GM12878 (cell line): Measurements from ENCODE around the gene CNKSR3. TPM values are rescaled to one million over a fixed set of nuclear protein-coding genes. Genes with fewer than 3 reads are reported as not detected.

ENCODE experiments used
- ATAC-seq: fragments of 200-7000 bp; cut with Tn5 transposase; 3 replicates; pipeline ENCODE4 v1.9.1; 2020; ENCODE audit warnings: mild to moderate bottlenecking, moderate library complexity
- BruUV-seq: library from RNA; stranded (reverse); fragments of 400-500 nt; replicated peaks from 2 replicates; lab custom pipeline; 2021; lab: Mats Ljungman, UMichigan
- CTCF ChIA-PET: fragments of 300-600 bp; sonication (Branson Sonifier 250); formaldehyde crosslinking; extraction: SDS; loops from one replicate; lab custom pipeline; 2021; ENCODE audit warnings: inconsistent platforms; lab: Yijun Ruan, JAX
- POLR2A ChIA-PET: fragments of 350-600 bp; formaldehyde crosslinking; extraction: SDS; loops from one replicate; lab custom pipeline; 2021; ENCODE audit warnings: inconsistent platforms; lab: Charles Lee
- RAD21 ChIA-PET: fragments of 300-600 bp; sonication (Branson Sonifier 250); formaldehyde crosslinking; loops from one replicate; lab custom pipeline; 2023; ENCODE audit warnings: antibody characterized with exemption; ENCODE audit not compliant: unreplicated experiment; lab: Charles Lee
- SMC1A ChIA-PET: fragments of 300-600 bp; sonication (Branson Sonifier 250); formaldehyde crosslinking; loops from one replicate; lab custom pipeline; 2023; ENCODE audit not compliant: unreplicated experiment, uncharacterized antibody; lab: Charles Lee
- DNase-seq: peaks from one replicate; pipeline ENCODE4 v3.0.0-alpha.2; 2011; ENCODE audit warnings: low read depth, low spot score
- FAIRE-seq: peaks from 3 replicates; lab custom pipeline; 2011; peaks lifted over from hg19 to GRCh38; lab: Jason Lieb, UNC
- H2AFZ ChIP-seq: 2 replicates; pipeline ENCODE4 v1.6.0; 2011; ENCODE audit warnings: low read depth, low read length, control low read depth; ENCODE audit not compliant: control insufficient read depth
- H3K27ac ChIP-seq: 2 replicates; pipeline ENCODE4 v1.5.1; 2011; ENCODE audit warnings: control low read depth; ENCODE audit not compliant: control insufficient read depth, insufficient read depth
- H3K27me3 ChIP-seq, 2 experiments: replicated peaks in 1 of 2; 2 replicates each; pipeline versions ENCODE4 v1.6.0 to v1.6.1; 2011; ENCODE audit warnings: low read length in 1 of 2; ENCODE audit not compliant: control insufficient read depth in 2 of 2, insufficient read depth in 2 of 2
- H3K36me3 ChIP-seq, 2 experiments: 2 replicates each; pipeline ENCODE4 v1.5.1; 2011; ENCODE audit warnings: low read length in 1 of 2; ENCODE audit not compliant: control insufficient read depth in 2 of 2, insufficient read depth in 2 of 2
- H3K4me1 ChIP-seq: 2 replicates; pipeline ENCODE4 v1.6.1; 2011; ENCODE audit warnings: mild to moderate bottlenecking, low read length, moderate library complexity, mixed read lengths; ENCODE audit not compliant: control insufficient read depth, insufficient read depth
- H3K4me2 ChIP-seq: 2 replicates; pipeline ENCODE4 v1.6.0; 2011; ENCODE audit warnings: control low read depth; ENCODE audit not compliant: control insufficient read depth, insufficient read depth
- H3K4me3 ChIP-seq: fragments of 200-600 bp; sonication (generic); 2 replicates; pipeline ENCODE4 v1.5.1; 2016
- H3K79me2 ChIP-seq: 2 replicates; pipeline ENCODE4 v1.6.0; 2011; ENCODE audit warnings: low read length; ENCODE audit not compliant: control insufficient read depth, insufficient read depth
- H3K9ac ChIP-seq: 2 replicates; pipeline ENCODE4 v1.8.0; 2011; ENCODE audit warnings: low read length, control low read depth, mixed read lengths; ENCODE audit not compliant: control insufficient read depth, insufficient read depth
- H3K9me3 ChIP-seq: replicated peaks from 3 replicates; pipeline ENCODE4 v1.5.1; 2011; ENCODE audit warnings: mild to moderate bottlenecking, low read length; ENCODE audit not compliant: control insufficient read depth, insufficient read depth
- H4K20me1 ChIP-seq: 2 replicates; pipeline ENCODE4 v1.6.0; 2011; ENCODE audit not compliant: control insufficient read depth, insufficient read depth
- DPF2 ChIP-seq: fragments of 450-650 bp; IDR thresholded peaks from 2 replicates; pipeline ENCODE4 v1.6.1; 2017; ENCODE audit warnings: mild to moderate bottlenecking
- KAT2A ChIP-seq: conservative IDR thresholded peaks from 2 replicates; pipeline ENCODE4 v1.6.1; 2011; ENCODE audit warnings: low read depth, low read length; ENCODE audit not compliant: control insufficient read depth
- KLF5 ChIP-seq: fragments of 450-650 bp; IDR thresholded peaks from 2 replicates; pipeline ENCODE4 v1.6.1; 2014; ENCODE audit warnings: mild to moderate bottlenecking; ENCODE audit not compliant: partially characterized antibody
- MEF2B ChIP-seq: fragments of 450-650 bp; IDR thresholded peaks from 2 replicates; pipeline ENCODE4 v1.6.1; 2018; ENCODE audit warnings: mild to moderate bottlenecking, moderate library complexity; ENCODE audit not compliant: partially characterized antibody, poor library complexity, severe bottlenecking
- MYB ChIP-seq: fragments of 150-350 bp; IDR thresholded peaks from 2 replicates; pipeline ENCODE4 v1.6.1; 2014; ENCODE audit warnings: mild to moderate bottlenecking, low read depth, low read length, borderline replicate concordance
- NFXL1 ChIP-seq: fragments of 450-650 bp; IDR thresholded peaks from 2 replicates; pipeline ENCODE4 v1.6.1; 2017; ENCODE audit warnings: antibody characterized with exemption, mild to moderate bottlenecking, borderline replicate concordance
- NR2C1 ChIP-seq: fragments of 450-650 bp; IDR thresholded peaks from 2 replicates; pipeline ENCODE4 v1.6.1; 2017; ENCODE audit warnings: antibody characterized with exemption, mild to moderate bottlenecking, moderate library complexity
- PAX8 ChIP-seq: fragments of 450-650 bp; IDR thresholded peaks from 2 replicates; pipeline ENCODE4 v1.6.1; 2017; ENCODE audit warnings: mild to moderate bottlenecking, moderate library complexity
- PML ChIP-seq: IDR thresholded peaks from 2 replicates; pipeline ENCODE4 v1.6.1; 2012; ENCODE audit warnings: low read length, inconsistent platforms
- RFX5 ChIP-seq: IDR thresholded peaks from 2 replicates; pipeline ENCODE4 v1.6.1; 2011; ENCODE audit warnings: low read depth, low read length, improper control_type of control experiment
- SREBF1 ChIP-seq: IDR thresholded peaks from 2 replicates; pipeline ENCODE4 v1.6.1; 2012; ENCODE audit warnings: mild to moderate bottlenecking, low read length
- SRF ChIP-seq, 2 experiments: IDR thresholded peaks; 2 replicates each; pipeline ENCODE4 v1.6.1; 2011; ENCODE audit warnings: low read depth in 2 of 2, low read length in 2 of 2, mild to moderate bottlenecking in 1 of 2, moderate library complexity in 1 of 2
- TBL1XR1 ChIP-seq: IDR thresholded peaks from 2 replicates; pipeline ENCODE4 v1.6.1; 2012; ENCODE audit warnings: low read depth, low read length, improper control_type of control experiment
- YY1 ChIP-seq: IDR thresholded peaks from 2 replicates; pipeline ENCODE4 v1.6.1; 2011; ENCODE audit warnings: low read depth, mild to moderate bottlenecking, low read length
- ZNF207 ChIP-seq: fragments of 450-650 bp; IDR thresholded peaks from 2 replicates; pipeline ENCODE4 v1.6.1; 2014; ENCODE audit warnings: antibody characterized with exemption, mild to moderate bottlenecking, borderline replicate concordance
- WGBS: methylation state at CpG from one replicate; pipeline ENCODE4 v1.1.6; 2016; ENCODE audit warnings: low lambda C conversion rate; ENCODE audit not compliant: insufficient replicate concordance, insufficient coverage; ENCODE audit errors: missing lambda C conversion rate; 5-methylcytosine and 5-hydroxymethylcytosine counted together
- in situ Hi-C: fragments of 300-500 bp; cut with MboI; formaldehyde crosslinking; loops from 9 replicates; pipeline ENCODE4 v1.14.3; 2018; ENCODE audit warnings: mixed read lengths
- intact Hi-C: fragments of 100-400 bp; cut with micrococcal nuclease; formaldehyde crosslinking; loops from one replicate; pipeline ENCODE4 v1.14.2; 2022; ENCODE audit not compliant: unreplicated experiment
- polyA plus RNA-seq, 11 experiments: library from polyadenylated mRNA; depleted of rRNA in 4 of 11; unstranded in 6 of 11; stranded (reverse) in 5 of 11; fragments of >200 nt; fragmentation: Nextera tagmentation in 4 of 11; fragmentation: Illumina TruSeq in 1 of 11; extraction: Ambion mirVana in 4 of 11; extraction: Trizol in 1 of 11; gene quantifications; 1 replicate in 1 of 11; 2 replicates in 10 of 11; pipeline versions ENCODE4 v1.2.1 to v1.2.3, GENCODE V29; 2011 to 2016; ENCODE audit warnings: inconsistent platforms in 2 of 11, missing spikeins in 2 of 11, low read depth in 1 of 11
- total RNA-seq, 4 experiments: library from RNA; depleted of rRNA in 3 of 4; stranded (reverse); fragments of >200 nt in 3 of 4; fragmentation: Illumina TruSeq in 1 of 4; extraction: Trizol in 1 of 4; gene quantifications; 2 replicates each; pipeline versions ENCODE4 v1.2.1 to v1.2.3, GENCODE V29; 2013 to 2021
- TF ChIP-seq, protein P1 (sequence below): fragments of 450-650 bp; IDR thresholded peaks from 2 replicates; pipeline ENCODE4 v1.6.1; 2016; ENCODE audit warnings: mild to moderate bottlenecking
- TF ChIP-seq, protein P2 (sequence below): IDR thresholded peaks from 2 replicates; pipeline ENCODE4 v1.6.1; 2012; ENCODE audit warnings: low read length, inconsistent platforms
- TF ChIP-seq, protein P3 (sequence below): fragments of 450-650 bp; IDR thresholded peaks from 2 replicates; pipeline ENCODE4 v1.6.1; 2016; ENCODE audit warnings: mild to moderate bottlenecking
- TF ChIP-seq, protein P4 (sequence below): fragments of 450-650 bp; IDR thresholded peaks from 2 replicates; pipeline ENCODE4 v1.6.1; 2017; ENCODE audit warnings: mild to moderate bottlenecking, low read depth, inconsistent platforms; ENCODE audit not compliant: poor library complexity, severe bottlenecking

The CNKSR3 gene
- total and polyA plus RNA-seq, 10 of the 15 experiments (the other 5 are each of a cell fraction or from before 2014, with no cell fraction given), result under 0.01 to 0.48 (median 0.12) TPM; not detected in 2

DNA sequence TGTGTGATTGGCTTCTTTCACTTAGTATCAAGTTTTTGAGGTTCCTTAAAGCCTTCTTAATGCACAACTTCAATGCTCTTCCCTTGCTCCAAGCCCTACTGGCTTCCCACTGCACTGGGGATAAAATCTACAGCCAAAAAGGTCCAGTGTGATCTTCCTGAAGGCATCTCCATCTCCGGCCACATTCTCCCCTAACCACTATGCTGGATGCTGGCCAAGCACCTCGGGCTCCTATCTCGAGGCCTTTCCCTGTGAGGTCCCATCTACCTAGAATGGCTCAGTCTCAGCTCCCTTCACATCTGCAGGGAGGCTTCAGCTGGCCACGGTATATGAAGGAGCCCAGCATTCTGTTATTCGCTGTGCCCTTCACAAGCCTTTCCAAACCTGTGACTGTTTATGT is 48.1 kb downstream of the CNKSR3 start:
- Histone ChIP-seq H3K4me2 (no peak overlapping the region), H3K79me2 (no peaks in the 10 kb centered on the region), H3K9ac (no peak overlapping the region), H3K36me3 (no peaks in the 10 kb centered on the region), H3K27ac (no peak overlapping the region), H2AFZ (no peak overlapping the region), H3K27me3 (peaks cover 0 to 2% of the 10 kb centered on the region in 2 experiments; a peak in 1 of 4 replicates), H3K9me3 (no peaks in the 10 kb centered on the region), H4K20me1 (no peaks in the 10 kb centered on the region), H3K4me1 (no peaks in the 10 kb centered on the region), H3K4me3 (no peak overlapping the region)
- intact Hi-C loops (no loop called here), in situ Hi-C loops (no loop called here)
- CTCF ChIA-PET, result interaction anchor here (1.1 kb wide), 1 partner anchor 12 kb away, joined by 3 read pairs; no protein-coding TSS in a partner anchor
- FAIRE-seq (no peak), DNase-seq (no peak), ATAC-seq (no peak)
- POLR2A ChIA-PET, result no interaction called here
- SMC1A ChIA-PET, result no interaction called here
- RAD21 ChIA-PET, result no interaction called here
- no TSS peak for BruUV-seq
- 4% methylated on average over 5 of the region's 5 CpGs for WGBS
- no peak for TF ChIP-seq SREBF1
- no peak for TF ChIP-seq KAT2A
- TF ChIP-seq, protein P1, sequence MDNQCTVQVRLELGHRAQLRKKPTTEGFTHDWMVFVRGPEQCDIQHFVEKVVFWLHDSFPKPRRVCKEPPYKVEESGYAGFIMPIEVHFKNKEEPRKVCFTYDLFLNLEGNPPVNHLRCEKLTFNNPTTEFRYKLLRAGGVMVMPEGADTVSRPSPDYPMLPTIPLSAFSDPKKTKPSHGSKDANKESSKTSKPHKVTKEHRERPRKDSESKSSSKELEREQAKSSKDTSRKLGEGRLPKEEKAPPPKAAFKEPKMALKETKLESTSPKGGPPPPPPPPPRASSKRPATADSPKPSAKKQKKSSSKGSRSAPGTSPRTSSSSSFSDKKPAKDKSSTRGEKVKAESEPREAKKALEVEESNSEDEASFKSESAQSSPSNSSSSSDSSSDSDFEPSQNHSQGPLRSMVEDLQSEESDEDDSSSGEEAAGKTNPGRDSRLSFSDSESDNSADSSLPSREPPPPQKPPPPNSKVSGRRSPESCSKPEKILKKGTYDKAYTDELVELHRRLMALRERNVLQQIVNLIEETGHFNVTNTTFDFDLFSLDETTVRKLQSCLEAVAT, result no peak
- TF ChIP-seq PML, result no peak
- TF ChIP-seq DPF2, result no peak
- TF ChIP-seq KLF5, result no peak
- no peak for TF ChIP-seq NR2C1
- TF ChIP-seq YY1, result no peak
- TF ChIP-seq, protein P2, sequence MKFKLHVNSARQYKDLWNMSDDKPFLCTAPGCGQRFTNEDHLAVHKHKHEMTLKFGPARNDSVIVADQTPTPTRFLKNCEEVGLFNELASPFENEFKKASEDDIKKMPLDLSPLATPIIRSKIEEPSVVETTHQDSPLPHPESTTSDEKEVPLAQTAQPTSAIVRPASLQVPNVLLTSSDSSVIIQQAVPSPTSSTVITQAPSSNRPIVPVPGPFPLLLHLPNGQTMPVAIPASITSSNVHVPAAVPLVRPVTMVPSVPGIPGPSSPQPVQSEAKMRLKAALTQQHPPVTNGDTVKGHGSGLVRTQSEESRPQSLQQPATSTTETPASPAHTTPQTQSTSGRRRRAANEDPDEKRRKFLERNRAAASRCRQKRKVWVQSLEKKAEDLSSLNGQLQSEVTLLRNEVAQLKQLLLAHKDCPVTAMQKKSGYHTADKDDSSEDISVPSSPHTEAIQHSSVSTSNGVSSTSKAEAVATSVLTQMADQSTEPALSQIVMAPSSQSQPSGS, result no peak
- TF ChIP-seq PAX8, result no peak
- TF ChIP-seq, protein P3, sequence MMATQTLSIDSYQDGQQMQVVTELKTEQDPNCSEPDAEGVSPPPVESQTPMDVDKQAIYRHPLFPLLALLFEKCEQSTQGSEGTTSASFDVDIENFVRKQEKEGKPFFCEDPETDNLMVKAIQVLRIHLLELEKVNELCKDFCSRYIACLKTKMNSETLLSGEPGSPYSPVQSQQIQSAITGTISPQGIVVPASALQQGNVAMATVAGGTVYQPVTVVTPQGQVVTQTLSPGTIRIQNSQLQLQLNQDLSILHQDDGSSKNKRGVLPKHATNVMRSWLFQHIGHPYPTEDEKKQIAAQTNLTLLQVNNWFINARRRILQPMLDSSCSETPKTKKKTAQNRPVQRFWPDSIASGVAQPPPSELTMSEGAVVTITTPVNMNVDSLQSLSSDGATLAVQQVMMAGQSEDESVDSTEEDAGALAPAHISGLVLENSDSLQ, result no peak
- no peak for TF ChIP-seq RFX5
- TF ChIP-seq TBL1XR1, result no peak
- TF ChIP-seq ZNF207, result no peak
- TF ChIP-seq MEF2B, result no peak
- TF ChIP-seq SRF (IDR thresholded peaks at IDR 0.05; ENCODE audit: low read depth in 2 of 2, low read length in 2 of 2), result no peak
- no peak for TF ChIP-seq NFXL1
- TF ChIP-seq, protein P4, sequence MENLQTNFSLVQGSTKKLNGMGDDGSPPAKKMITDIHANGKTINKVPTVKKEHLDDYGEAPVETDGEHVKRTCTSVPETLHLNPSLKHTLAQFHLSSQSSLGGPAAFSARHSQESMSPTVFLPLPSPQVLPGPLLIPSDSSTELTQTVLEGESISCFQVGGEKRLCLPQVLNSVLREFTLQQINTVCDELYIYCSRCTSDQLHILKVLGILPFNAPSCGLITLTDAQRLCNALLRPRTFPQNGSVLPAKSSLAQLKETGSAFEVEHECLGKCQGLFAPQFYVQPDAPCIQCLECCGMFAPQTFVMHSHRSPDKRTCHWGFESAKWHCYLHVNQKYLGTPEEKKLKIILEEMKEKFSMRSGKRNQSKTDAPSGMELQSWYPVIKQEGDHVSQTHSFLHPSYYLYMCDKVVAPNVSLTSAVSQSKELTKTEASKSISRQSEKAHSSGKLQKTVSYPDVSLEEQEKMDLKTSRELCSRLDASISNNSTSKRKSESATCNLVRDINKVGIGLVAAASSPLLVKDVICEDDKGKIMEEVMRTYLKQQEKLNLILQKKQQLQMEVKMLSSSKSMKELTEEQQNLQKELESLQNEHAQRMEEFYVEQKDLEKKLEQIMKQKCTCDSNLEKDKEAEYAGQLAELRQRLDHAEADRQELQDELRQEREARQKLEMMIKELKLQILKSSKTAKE, result no peak
- no peak for TF ChIP-seq MYB
